A204.1 (cell line): ENCODE measurements around the gene PLN.

Experiments
- FAIRE-seq: peaks from 2 replicates; lab custom pipeline; 2012; peaks lifted over from hg19 to GRCh38; lab: Jason Lieb, UNC

Gene PLN

DNA sequence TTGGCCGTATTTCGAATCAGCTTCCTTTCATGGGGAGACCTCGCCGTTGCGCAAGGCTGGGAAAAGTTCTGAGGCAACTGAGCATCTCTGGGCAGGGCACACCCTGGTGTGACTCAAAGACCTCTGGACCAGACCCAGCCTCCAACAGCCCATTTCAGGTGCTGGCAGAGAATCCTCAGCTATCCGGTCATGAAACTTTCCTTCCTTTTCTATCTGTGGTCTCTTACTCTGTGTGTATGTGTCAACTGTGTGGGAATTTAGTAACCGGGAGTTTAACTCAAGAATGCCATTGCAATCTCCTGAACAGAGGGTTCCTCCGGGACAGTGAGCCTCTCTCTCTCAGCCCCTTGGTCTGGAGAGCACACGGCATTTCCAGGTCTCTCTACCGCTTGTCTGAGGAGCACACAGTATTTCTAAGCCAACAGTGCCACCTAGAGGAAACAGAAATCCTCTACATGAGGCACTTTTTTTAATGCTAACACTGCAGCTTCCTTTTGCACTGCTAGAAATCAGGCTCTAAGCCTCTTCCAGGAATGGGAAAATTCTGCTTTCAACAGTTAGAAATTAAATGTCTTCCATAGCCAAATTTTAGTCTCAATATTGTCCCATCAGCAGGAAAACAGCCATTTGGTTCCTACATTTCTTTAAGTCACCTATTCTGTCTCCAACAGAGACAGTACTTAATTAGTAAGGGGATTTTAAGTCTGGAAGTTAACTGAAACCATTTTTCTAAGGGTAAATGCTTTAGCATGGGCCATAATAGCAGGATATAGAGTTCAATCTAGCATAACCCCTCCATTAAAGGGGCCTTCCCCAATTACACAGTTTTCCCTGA, 32.7 kb downstream of the PLN start:
- no peak for FAIRE-seq

DNA sequence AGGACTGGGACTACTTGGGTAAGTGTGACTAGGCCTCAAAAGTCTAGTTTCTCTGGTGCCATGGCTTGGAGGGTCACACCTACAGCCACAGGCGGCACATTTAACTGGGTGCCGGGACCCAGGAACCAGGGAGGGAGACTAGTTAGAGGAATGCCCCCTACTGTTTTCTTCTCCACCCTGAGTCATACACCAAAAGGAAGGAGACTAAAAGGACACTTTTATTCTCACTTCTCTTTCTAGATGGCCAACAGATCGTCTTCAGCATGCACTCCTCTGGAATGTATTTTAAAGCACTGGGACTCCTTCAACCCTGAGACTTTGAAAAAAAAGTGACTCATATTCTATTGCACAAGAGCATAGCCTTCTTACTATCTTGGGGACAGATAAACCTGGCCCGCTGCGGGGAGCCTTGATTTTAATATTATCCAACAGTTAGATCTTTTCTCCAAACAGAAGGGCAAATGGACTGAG, 33.4 kb downstream of the PLN start:
- FAIRE-seq = no peak

DNA sequence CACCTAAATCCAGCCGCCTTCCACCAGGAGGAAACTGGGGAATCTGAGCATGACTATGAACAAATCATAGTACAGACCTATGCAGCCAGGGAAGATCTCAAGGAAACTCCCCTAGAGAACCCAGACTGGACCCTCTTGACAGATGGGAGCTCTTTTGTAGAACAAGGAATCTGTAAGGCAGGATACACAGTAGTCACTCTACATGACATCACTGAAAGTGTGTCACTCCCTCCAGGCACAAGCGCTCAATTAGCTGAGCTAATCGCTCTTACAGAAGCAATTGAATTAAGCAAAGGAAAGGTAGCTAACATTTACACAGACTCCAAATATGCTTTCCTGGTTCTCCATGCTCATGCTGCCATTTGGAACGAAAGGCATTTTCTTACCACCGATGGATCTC, 36.8 kb downstream of the PLN start:
- no peak for FAIRE-seq

DNA sequence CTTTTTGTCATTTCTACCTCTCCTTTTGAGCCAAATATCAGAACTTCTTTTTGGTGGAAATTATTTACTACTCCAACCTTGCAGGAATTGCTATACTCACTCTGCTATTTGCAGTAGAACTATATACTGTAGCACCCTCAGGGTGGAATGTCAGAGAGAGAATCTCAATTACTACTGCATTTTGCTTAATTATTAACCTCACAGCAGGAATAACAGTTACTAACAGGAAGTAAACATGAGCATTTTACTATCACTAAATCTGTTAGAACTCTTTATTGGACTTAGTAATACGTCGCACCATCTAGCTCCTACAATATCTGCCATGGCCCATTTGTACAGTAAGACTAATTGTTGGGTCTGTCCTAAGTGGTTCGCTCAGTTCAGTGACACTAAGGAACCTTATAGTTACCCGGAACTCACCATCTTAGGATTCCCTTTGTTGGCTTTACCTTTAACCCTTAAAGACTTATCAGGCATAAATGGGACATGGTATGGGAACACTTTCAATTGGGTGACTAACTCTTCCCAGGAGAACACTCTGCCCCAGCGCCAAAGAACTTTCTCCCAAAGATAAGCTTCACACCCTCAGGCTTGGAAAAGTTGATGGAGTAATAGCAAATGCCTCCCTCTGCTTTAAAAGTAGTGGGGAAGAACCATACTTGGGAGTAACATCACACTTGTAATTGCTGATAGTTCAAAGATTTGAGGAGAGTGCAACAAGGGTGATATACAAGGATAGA, 38.8 kb downstream of the PLN start:
- no peak for FAIRE-seq

DNA sequence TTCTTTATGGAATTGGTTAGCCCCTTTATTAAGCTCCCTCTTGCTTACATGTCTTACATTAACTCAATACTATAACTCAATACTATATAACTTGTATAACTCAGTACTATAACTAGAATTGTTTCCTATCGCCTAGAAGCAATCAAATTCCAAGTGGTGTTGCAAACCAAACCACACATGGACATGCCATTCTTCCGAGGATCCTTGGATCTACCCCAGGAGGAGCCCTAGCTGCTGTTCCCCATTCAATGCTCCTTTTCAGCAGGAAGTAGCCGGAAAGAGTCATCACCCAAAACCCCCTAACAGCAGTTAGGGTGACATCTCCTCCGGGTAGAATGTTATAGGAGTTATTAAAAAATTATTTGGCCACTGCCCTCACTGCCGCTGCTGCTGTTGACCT, 40.5 kb downstream of the PLN start:
- FAIRE-seq = no peak

DNA sequence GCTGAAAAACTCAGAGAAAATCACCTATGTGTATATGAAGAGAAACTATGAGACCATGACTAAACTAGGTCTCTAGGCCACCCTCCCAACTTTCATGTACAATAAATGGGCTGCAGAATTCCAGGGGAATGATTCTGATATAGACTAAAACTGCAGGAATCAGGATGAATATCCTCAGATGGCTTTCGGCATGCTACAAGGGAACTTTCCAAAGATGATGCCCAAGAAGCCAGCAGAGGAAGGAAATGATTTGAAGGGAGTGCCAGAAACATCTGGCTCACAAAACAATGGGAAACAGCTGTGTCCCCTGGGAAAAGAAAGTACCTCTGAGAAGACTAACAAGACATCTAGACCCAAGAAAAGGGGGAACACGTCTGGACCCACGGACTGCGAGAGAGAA, 41.1 kb downstream of the PLN start:
- no peak for FAIRE-seq

DNA sequence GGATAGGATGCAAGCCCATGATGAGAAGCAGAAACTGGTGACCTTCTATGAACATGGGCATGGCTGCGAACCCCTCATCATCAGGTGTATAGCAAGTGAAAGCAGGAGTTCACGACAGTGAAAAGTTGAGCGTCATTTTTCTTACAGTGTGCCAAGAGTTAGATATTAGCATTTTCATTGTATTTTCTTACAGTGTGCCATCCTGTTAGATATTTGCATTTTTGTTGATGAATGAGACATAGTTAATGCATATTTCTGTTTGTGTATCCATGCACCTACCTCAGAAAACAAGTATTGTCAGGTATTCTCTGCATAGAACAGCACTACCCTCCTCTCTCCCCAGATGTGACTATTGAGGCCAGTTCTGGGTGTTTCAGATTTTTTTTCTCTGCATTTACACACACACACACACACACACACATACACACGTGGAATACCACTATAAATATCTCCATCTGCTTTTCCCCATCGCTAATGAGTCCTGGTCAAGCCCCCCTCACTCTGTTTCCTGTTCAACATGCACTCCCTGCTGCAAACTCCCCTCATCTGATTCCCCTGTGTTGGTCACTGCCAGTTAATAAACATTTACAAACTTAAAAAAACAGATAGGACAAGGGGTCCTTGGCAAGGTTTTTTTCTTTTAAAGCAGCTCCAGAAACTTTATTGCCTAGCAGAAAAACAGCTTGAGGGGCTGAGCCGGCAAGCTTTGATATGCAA, 41.7 kb downstream of the PLN start:
- no peak for FAIRE-seq

DNA sequence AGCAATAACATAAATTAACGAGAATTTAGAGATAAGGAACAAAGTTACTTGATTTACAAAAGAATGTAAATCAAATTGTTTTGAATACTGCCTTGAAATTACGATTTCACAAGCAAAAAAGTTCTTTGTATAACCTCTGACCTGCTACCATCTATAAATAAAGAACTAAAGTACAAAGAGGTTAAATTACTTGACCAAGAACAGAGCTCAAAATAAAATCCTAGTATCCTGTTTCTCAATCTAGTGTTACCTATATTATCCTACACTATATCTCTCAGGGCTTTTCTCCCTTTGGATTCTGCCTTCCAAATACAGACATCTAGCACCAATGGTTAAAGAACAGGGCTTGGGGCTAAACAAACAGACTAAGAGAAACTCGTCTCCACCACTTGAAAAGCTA, 43.8 kb downstream of the PLN start:
- FAIRE-seq = no peak

DNA sequence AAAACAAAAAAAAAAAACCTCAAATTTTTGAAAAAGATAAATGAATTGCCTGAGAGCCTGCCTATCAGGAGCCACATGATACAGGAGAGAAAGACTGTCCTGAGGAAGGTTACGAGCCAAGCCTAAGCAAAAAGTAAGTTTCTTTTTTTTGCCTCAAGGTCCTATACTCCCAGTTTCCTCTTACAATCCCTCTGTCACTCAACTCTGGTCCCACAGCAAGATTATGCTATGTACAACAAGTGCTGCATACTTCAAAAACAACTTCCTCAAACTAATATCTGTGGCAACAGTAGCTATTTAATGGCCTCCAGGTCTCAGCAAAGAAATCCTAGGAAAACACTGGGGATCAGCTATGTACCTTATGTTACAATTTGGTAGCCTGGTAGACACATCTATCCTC, 46.8 kb downstream of the PLN start:
- FAIRE-seq = no peak

DNA sequence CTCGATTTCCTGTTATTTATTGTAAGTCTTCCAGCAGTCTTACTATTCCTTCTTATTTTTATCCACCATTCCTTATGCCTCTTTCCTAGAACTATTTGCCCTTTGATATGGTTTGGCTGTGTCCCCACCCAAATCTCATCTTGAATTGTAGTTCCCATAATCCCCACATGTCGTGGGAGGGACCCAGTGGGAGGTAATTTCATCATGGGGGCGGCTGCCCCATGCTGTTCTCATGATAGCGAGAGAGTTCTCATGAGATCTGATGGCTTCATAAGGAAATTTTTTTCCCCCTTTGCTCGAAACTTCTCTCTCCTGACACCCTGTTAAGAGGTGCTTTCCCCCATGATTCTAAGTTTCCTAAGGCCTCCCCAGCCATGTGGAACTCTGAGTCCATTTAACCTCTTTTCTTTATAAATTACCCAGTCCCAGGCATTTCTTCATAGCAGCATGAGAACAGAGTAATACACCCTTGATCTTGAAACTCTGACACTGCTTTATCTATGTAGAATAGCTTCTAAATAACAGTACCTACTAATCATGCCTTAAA, 48.8 kb downstream of the PLN start:
- no peak for FAIRE-seq

DNA sequence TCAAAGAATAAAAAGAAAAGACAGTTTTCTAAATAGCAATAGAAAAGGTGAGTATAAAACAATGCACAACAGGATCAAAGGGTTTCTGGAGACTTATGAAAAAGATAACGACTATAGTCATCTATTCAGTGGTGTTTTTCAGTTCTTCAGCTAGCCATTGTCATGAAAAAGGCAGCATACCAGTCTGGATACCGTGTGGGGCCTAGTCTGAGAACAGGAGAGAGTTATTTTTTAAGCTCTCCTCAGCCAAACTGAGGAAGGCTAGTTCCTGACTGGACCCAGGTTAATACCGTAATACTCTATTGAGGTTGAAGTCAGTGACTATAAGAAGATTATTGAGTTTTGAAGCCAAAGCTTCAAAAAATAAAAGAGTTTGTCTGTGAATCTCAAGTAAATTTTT, 49.5 kb downstream of the PLN start:
- no peak for FAIRE-seq

DNA sequence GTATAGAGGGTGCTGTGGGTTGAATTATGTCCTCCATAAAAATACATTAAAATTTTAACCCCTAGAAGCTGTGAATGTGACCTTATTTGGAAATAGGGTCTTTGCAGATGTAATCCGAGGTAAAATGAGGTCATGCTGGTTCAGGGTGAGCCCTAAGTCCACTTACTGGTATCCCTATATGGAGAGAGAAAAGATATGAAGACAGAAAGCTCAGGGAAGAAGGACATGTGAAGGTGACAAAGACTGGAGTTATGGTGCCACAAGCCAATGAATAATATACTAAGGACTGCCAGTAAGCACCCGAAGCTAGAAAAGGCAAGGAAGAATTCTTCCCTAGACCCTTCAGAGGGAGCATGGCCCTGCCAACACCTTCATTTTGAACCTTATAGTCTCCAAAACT, 50.2 kb downstream of the PLN start:
- no peak for FAIRE-seq

DNA sequence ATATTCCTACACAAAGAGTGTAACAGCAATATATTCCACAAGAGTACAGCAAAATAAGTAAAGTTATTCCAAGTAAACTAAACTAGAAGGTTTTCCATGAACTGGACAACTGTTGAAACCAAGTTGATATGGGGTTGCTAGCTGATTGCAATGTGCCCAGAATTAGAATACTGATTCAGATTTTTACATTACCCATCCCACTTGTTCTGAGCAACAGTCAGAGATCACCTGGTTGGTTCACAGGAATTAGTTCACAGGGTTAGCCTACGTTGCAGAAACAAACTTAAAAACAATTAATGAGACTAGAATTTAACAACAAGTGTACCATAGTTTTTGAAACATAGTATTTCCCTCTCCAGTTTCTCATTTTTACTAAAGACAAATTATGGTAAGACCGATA, 54.2 kb downstream of the PLN start:
- no peak for FAIRE-seq

DNA sequence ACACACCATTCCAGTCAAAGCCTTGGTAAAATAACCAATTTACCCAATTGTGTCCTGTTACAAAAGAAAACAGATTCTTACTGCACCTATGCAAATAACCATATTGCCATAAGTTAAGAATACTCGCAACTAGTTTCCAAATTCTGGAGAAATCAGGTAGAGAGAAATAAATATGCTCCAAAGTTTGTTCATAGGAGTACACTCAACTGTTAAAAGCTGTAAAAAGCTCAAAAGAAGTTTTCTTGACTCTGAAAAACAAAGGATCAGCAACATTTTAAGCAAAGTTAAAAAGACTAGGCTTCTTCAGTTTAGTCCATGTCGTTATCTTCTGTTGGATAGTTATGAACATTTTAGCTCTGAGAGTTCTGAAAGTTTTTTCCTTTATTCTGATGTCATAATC, 55.3 kb downstream of the PLN start:
- no peak for FAIRE-seq

DNA sequence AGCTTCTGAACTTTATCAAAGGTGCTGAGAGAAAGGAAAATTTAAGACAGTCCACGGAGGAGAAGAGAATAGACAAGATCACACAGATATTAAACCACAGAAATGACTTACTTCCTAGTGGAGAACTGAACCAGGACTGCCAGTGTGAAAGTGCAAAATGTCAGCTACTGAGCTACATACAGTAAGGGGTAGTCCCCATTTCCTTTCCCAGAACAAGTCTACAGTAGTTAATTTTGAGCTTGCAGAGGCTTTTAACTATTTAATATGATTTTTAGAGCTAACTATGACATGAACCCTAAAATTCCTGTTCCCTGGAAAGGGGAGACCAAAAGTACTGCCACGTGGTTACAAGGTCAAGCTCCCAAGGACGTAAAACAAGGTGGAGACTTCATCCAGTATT, 58.2 kb downstream of the PLN start:
- FAIRE-seq = no peak

DNA sequence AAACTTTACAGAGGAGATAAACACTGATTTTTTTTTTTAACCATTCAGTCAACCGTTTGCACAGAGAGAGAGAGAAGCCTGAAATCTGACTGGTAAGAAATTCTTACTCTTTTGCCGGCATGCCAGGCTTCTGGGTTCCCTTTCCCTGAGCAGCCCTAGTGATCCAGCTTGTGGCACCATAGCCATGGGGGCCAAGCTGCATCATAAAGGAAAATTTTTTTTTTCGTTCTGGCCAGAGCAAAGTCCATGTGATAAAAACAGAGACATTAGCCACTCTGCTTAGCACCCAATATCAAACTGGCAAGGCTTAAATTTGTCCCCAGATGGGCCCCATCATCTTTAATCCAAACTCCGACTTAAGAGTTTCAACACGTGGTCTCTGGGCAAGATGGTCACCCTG, 58.8 kb downstream of the PLN start:
- no peak for FAIRE-seq
